Fibroblast of pulmonary artery (primary cell): Measurements from ENCODE around the gene SSUH2.
"Not testable (repeated sequence)": the region's sequence is repeated elsewhere in the genome, so short reads cannot be mapped to it uniquely, and the experiment has no call there.

Source experiments
- DNase-seq: peaks from one replicate; pipeline ENCODE4 v3.0.0-alpha.2; 2010; ENCODE audit warnings: low read depth
- H3K4me3 ChIP-seq: replicated peaks from 2 replicates; pipeline ENCODE4 v1.5.1; 2011; ENCODE audit warnings: low read depth, mild to moderate bottlenecking, control low read depth, low read length, moderate library complexity
- TF ChIP-seq, protein P1 (sequence below): IDR thresholded peaks from 2 replicates; pipeline ENCODE4 v1.5.1; 2011; ENCODE audit warnings: mild to moderate bottlenecking, control low read depth, low read length, inconsistent platforms; ENCODE audit errors: missing control alignments

SSUH2 gene

DNA sequence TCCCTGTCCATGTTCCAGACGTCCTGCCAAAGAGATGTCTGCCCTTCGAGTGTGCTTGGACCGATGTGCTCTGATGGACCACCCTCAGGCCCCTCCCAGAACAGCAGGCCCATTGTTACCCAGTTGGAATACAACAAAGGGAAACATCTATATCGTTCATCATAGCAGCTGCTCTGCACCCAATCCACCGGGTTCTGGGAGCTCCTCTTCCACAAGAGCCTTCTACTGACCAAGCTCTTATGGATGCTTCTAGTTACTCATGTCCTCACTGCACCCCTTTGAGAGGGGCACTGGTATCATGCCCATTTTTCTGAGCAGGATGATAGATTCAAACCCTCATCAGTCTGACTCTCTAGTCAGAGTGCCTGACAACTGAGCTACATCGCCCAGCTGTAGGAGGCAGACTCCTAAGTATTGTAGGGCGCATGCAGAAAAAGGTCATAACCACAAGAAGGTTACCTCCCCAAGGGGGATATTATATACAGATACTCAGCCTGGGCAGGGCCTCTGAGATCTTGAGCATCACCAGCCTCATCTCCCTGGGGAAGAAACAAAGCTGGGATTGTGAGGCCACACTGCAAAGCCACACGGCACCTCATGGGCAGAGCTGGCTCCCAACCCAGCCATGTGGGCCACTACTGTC, at the start of gene SSUH2:
Gene SSUH2 (minus strand): TSS at position 51 of the 643 bp plus-strand sequence. CDS start 40 bp downstream, at position 11.
- H3K4me3 ChIP-seq: no peak within 1 kb of the TSS
- DNase-seq: no peak
- TF ChIP-seq, protein P1, sequence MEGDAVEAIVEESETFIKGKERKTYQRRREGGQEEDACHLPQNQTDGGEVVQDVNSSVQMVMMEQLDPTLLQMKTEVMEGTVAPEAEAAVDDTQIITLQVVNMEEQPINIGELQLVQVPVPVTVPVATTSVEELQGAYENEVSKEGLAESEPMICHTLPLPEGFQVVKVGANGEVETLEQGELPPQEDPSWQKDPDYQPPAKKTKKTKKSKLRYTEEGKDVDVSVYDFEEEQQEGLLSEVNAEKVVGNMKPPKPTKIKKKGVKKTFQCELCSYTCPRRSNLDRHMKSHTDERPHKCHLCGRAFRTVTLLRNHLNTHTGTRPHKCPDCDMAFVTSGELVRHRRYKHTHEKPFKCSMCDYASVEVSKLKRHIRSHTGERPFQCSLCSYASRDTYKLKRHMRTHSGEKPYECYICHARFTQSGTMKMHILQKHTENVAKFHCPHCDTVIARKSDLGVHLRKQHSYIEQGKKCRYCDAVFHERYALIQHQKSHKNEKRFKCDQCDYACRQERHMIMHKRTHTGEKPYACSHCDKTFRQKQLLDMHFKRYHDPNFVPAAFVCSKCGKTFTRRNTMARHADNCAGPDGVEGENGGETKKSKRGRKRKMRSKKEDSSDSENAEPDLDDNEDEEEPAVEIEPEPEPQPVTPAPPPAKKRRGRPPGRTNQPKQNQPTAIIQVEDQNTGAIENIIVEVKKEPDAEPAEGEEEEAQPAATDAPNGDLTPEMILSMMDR: no peak

DNA sequence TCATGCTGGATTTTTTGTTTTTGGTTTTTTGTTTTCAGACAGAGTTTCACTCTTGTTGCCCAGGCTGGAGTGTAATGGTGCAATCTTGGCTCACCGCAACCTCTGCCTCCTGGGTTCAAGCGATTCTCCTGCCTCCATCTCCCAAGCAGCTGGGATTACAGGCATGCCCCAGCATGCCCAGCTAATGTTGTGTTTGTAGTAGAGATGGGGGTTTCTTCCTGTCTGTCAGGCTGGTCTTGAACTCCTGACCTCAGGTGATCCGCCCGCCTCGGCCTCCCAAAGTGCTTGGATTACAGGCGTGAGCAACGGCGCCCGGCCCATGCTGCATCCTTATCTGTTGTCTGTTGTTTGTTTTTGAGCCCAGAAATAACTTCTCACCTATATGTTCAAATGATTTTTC, 46.7 kb upstream of the SSUH2 start:
- not testable (repeated sequence) for DNase-seq

DNA sequence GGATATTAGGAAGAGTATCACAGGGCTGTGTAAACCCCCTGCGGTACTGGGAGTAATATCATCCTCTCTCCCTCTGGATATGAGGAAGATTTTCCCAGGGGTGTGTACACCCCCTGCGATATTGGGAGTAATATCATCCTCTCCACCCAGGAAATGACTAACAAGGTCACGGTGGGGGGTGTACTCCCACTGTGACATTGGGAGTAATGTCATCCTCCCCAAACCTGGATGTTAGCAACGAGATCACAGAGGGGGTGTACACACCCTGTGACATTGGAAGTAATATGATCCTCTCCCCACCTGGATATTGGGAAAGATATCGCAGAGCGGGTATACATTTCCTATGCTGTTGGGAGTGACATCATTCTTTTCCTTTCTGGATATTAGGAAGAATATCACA, 40.4 kb upstream of the SSUH2 start:
- DNase-seq, H3K4me3 ChIP-seq: not testable (repeated sequence)

More for the DNA sequence above, 46.7 kb upstream of the SSUH2 start:
- not testable (repeated sequence) for H3K4me3 ChIP-seq

DNA sequence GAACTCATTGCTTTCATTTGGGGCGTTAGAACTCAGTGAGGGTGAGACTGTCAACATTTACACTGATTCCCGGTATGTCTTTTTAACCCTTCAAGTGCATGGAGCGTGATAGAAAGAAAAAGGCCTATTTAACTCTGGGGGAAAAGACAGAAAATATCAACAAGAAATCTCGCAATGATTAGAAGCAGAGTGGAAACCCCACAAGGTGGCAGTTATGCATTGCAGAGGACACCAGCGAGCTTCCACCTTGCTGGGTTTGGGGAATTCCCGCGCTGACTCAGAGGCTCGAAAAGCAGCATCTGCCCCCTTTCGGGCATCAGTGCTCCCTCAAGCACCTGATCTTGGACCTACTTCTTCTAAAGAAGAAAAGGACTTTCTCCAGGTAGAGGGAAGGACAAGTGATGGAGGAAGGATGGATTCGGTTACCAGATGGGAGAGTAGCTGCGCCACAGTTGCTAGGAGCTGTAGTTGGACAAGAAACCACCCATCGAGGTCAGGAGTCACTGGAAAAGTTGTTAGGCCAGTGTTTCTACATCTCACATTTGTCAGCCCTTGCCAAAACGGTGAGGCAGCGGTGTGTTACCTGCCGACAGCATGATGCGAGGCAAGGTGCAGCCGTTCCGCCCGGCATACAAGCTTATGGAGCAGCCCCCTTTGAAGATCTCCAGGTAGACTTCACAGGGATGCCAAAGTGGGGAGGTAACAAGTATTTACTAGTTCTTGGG, 38.4 kb upstream of the SSUH2 start:
- DNase-seq, H3K4me3 ChIP-seq: not testable (repeated sequence)

GRCh38 chr3:8681881-8682538, 37.4 kb upstream of the SSUH2 start:
- DNase-seq: not testable (repeated sequence)

GRCh38 chr3:8681349-8681748, 36.8 kb upstream of the SSUH2 start:
- TF ChIP-seq, protein P1: no peak
- DNase-seq: no peak

More at GRCh38 chr3:8681881-8682538, 37.4 kb upstream of the SSUH2 start:
- H3K4me3 ChIP-seq: not testable (repeated sequence)

DNA sequence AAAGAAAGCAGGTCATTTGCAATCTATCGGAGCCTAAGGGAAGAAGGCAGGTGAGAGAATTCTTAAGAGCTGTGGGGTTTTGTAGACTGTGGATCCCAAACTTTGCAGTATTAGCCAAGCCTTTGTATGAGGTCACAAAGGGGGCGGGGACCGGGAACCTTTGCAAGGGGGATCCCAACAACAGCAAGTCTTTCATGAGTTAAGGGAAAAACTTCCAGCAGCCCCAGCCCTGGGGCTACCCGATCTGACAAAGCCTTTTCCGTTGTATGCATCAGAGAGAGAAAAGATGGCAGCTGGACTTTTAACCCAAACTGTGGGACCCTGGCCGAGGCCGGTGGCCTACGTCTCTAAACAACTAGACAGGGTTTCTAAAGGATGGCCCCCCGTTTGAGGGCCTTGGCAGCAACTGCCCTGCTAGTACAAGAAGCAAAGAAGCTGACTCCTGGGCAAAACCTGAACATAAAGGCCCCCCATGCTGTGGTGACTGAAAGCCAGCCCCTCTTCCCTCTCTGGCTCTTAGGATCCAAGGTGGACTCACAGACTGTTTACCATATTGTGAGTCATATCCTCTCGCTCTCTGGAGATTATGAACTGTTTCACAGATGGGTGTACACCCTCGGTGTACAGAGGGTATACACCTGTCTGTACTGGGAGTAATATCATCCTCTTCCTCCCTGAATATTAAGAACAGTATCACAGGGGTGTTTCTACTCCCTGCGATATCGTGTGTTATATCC, 35.4 kb upstream of the SSUH2 start:
- not testable (repeated sequence) for DNase-seq, H3K4me3 ChIP-seq

More at GRCh38 chr3:8681349-8681748, 36.8 kb upstream of the SSUH2 start:
- no peak overlapping the region for H3K4me3 ChIP-seq

DNA sequence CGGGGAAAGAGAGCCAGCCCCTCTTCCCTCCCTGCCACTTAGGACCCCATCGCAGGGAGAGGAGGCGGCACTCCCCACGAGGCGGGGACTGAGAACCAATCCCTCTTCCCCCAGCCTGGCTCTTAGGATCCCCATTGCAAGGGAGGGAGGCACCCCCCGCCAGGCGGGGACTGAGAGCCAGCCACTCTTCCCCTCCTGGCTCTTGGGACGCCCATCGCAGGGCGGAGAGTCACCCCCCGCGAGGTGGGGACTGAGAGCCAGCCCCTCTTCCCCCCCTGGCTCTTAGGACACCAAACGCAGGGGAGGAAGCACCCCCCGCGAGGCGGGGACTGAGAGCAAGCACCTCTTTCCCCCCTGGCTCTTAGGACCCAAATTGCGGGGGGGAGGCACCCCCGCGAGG, 34.2 kb upstream of the SSUH2 start:
- DNase-seq: no peak
- H3K4me3 ChIP-seq: no peak overlapping the region
- TF ChIP-seq, protein P1: no peak

DNA sequence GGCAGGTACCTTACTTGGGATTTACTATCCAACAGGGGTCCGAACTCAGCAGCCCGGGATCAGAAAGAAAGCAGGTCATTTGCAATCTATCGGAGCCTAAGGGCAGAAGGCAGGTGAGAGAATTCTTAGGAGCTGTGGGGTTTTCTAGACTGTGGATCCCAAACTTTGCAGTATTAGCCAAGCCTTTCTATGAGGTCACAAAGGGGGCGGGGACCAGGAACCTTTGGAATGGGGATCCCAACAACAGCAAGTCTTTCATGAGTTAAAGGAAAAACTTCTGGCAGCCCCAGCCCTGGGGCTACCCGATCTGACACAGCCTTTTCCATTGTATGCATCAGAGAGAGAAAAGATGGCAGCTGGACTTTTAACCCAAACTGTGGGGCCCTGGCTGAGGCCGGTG, 32.7 kb upstream of the SSUH2 start:
- not testable (repeated sequence) for H3K4me3 ChIP-seq, DNase-seq

DNA sequence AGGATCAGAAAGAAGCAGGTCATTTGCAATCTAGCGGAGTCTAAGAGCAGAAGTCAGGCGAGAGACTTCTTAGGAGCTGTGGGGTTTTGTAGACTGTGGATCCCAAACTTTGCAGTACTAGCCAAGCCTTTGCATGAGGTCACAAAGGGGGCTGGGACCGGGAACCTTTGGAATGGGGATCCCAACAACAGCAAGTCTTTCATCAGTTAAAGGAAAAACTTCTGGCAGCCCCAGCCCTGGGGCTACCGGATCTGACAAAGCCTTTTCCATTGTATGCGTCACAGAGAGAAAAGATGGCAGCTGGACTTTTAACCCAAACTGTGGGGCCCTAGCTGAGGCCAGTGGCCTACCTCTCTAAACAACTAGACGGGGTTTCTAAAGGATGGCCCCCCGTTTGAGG, 31.0 kb upstream of the SSUH2 start:
- DNase-seq, H3K4me3 ChIP-seq: not testable (repeated sequence)
